Measurements from ENCODE around the gene LGR4.

The LGR4 gene

DNA sequence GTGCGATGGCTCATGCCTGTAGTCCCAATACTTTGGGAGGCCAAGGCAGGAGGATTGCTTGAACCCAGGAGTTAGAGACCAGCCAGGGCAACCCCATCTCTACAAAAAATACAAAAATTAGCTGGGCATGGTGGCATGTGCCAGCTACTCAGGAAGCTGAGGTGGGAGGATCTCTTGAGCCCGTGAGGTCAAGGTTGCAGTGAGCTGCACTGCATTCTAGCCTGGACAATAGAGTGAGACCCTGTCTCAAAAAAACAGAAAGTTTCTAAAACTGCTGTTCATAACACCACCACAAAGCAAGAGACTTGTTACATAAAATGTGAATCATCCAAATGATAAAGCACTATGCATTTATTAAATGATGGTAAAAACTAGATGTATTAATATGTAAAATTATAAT lies 69.4 kb downstream of the LGR4 start:
- DNase-seq (ENCODE audit: low read depth in 2 of 2) = no peak

DNA sequence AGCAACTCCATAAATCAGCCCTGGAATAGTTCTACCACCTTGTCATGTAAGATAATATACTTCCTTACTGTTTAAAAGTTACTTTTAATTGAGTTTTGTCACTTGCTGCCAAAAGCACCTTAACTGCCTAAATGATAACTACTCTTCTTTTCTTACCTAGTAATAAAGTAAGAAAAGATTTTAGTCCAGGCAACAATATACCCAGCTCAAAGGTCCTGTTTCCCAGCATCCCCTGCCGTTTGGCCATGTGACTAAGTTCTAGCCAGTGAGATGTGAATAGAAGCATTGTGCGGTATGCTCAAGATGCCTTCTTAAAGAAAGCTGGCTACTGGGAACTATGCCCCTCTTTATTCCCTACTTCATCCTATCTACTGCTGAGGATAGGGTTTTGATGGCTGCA lies 70.1 kb downstream of the LGR4 start:
- no peak for DNase-seq (ENCODE audit: low read depth in 2 of 2)

DNA sequence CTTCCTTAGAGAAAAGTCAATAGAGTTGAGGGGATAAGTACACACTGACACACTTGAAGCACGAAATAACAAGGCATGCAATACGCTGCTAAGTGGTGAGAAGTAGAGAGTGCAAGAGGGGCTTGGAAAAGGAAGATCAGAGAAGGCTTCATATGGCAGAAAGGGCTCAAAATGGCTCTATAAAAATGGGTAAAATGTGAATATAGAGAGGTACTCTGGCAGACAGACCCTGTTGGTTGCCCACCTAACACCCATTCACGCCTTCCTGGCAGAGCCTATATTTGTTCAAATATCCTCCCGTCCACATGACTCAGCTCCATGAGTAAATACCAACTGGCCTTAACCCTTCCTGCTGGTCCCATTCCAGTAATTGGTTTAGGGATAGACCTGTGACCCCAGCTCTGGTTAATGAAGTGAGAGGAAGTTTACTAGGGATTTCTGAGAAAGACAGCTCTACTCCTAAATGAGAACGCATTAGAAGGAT lies 70.7 kb downstream of the LGR4 start:
- no peak for DNase-seq (ENCODE audit: low read depth in 2 of 2)

DNA sequence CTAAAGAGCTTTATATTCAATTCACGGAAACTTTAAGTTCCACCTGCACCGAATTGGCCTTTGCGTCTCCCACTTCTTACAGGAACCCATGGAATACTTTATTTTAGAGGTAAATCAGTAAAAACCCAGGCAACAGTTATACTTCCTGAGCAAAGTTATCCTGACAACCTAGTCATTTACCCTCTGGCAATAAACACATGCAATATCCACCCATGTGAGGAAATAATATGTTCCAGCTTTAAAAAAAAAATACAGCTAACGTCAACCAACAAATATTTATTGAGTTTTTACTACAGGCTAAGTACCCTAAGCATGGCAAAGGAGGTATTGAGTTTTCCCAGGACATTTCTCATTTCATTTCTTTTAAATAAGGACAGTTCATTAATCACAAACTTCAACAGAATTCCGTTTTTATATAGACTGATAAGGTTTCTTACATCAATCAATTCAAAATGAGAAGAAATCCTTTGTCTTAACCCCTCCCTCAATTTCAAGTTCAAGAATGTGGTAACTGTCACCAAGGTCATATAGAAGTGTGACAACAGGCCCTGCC lies 71.2 kb downstream of the LGR4 start:
- DNase-seq (ENCODE audit: low read depth in 2 of 2) = no peak

DNA sequence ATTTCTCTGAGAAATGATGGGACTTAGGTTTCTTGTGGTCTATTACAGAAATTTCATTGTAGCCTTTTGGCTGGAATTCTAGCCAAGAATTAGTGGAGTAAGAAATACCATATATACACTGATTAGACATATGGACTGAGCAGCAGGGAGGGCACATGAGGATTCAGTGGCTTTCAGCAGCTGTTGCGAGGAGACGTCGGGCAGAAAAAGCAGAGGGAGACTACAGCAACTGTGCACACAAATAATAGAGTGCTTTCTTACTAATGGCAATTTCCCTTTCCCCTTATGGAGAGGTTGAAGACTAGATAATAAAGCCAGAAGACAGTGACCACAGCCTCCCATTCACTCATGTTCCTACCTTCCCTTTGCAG lies 74.2 kb downstream of the LGR4 start:
- no peak for DNase-seq (ENCODE audit: low read depth in 2 of 2)

DNA sequence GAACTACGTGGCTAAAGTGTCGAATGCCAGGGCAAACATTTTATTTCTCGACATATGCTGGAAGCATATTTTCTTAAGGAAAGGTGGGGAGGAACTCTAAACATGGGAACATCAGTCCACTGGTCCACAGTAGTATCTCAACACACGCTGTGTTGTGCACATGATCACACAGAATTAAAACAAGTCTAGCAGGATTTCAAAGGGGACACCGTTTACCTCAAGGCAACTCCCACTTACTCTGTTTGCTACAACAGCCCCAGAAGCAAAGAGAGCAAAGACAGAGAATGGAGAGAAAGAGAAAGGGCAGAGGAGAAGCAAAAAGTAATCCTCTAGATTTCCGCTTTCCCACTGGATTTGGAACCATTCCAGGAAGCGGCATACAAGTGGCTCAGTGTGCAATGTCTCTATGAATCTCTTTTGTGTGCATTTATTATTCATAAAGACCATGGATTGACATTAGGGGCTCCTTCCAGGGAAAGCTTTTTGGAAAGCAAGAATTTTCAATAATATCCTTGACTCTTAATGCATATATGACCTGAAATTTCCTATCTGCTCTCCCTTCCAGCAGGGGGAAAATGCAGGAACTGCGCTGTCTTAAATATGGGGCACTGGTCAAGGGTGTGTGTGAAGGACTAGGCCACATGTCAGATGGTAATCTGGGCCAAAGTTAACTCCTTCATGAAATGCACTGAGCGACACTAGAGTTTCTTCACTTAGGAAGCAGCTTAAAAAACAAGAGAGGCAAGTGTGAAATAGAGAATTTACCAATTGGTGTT lies 74.8 kb downstream of the LGR4 start:
- DNase-seq (ENCODE audit: low read depth in 2 of 2) = no peak

DNA sequence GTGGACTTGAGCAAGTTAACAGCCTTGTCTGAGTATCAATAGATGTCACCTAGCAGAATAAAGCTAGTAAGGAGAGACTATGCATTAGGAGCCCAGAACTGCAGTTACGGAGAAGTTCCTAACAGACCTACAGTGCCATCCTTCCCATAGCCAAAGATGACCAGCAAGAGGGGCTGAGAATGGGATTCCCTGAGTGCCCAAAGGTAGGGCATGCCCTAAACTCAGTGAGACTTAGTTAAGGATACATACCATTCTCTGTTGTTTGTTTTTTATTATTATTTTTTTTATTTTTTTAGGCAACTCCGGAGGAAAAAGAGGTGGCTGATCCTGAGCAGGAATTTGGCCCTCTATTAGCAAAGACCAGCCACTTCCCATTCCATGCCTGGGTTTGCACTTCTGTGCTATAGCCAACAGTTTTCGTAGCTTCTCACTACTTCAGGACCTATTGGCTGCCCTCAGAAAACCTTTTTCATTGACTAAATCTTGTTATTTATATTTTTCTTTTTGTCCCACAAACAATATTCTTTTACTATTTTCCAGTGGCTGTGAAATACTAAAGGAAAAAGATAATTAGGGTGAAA lies 76.2 kb downstream of the LGR4 start:
- no peak for DNase-seq (ENCODE audit: low read depth in 2 of 2)

DNA sequence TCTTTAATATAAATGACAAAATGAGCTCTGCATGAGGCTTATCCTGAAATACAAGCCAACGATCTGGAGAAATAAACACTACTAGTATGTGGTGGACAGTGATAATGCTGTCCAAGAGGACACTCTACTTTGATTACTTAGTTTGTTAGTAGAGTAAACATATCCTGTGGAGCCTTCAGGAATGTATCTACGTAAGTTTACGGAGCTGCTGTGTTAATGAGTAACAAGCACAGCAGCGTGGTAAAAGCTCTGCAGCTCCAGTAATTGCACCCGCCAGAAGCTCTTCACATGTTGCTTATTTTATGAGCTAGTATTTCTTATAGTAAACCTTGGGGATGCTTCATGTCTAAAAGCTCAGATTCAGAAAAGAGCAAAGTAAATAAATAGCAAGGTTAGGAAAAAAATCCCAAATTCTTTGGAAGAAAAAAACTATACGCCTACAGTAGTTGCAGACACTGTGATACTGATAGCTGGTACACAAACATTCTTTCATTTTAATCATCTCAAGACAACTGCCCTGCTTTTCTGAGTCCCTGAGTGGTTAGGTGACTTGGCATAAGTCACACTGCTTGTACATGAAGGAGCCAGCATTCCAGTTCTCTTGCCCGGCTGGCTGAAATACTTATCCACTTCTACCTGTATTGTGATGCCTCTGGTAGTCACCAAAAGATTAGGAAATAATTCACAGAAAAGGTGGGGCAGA lies 76.9 kb downstream of the LGR4 start:
- no peak for DNase-seq (ENCODE audit: low read depth in 2 of 2)

DNA sequence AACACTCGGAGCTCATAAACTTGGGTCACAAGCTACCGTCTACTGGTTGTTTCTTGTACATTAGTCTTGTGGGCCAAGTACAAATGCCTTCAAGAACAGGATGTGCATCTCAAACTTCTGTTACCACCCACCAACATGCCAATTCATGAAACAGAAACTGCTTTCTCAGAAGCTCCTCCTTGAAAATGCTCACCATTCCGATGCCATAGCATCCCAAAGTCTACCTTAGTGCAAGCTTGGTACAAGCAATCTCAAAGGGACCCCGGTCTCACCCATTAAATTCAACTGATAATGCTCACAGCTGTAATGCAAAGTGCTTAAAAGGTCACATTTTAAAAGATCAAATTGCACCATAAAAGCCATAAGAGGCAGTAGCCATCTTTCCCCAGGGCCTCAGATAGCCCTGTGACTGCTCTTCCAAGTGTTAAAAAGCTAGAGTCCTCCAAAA lies 77.8 kb downstream of the LGR4 start:
- DNase-seq (ENCODE audit: low read depth in 2 of 2) = no peak

DNA sequence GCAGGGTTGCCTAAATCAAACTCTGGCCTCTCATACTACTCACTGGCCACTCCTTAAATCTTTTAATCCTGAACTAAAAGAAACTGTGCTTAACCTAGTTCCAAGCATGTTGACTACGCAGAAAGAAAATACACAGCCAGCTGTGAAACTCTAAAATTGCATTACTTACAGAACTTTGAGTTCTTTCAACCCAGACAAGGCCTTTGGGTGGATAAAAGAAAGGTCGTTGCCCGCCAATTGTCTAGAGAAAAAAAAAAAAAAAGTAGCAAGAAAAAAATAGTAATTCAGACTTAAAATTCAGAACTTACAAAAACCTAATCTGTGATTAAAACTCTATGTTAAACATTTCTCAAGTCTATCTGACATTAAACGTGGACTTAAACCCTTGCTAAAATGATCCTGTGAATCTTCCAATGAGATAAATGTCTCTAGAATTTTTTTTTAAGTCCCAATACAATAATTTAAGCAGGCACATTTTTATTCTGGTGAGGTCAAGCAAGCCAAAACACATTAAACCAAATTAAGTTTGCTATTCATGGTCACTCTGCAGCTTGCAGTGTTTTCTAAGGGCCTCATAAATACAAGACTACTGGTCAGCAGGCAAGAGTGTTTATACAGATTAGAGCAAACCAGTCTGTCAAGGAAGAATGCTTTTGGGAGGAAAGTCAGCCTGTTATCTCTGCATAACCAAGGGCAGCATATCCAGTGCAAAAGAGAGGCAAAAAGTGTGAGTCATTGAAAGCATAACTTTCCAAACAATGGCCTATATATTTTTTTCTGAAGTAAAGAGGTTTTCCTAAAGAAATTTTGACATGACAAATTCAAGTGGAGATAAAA lies 80.1 kb downstream of the LGR4 start:
- DNase-seq (ENCODE audit: low read depth in 2 of 2) = no peak

DNA sequence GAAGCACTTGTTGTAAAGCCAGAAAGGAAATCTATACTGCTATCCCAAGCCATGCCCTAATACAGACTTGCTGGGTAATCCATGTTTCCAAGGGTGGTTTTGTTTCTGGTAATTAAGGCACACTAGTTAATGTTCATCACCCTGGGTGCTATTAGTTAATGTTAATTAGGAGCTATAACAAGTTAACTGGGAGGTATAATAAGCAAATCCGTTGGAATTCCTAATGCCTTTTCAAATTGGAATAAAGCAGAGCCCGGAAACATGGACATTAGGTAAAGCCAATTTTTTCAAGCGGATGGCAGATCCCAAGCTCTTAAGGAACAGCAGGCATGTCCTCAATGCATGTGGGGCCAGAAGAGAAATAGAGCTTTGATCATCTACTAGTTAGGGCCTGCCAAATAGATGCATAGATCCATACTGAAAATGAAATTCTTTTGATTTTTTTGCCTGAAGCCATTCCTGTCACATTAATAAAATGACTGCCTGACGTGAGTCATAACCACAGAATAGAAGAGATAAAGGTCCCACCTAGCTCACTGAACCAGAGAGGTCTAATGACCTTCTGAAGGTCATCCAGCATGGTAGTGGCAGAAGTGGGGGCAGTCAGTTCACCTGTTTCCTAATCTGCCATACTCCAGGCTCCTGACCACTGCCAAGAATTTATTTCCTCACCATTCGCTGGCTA lies 81.1 kb downstream of the LGR4 start:
- no peak for DNase-seq (ENCODE audit: low read depth in 2 of 2)

DNA sequence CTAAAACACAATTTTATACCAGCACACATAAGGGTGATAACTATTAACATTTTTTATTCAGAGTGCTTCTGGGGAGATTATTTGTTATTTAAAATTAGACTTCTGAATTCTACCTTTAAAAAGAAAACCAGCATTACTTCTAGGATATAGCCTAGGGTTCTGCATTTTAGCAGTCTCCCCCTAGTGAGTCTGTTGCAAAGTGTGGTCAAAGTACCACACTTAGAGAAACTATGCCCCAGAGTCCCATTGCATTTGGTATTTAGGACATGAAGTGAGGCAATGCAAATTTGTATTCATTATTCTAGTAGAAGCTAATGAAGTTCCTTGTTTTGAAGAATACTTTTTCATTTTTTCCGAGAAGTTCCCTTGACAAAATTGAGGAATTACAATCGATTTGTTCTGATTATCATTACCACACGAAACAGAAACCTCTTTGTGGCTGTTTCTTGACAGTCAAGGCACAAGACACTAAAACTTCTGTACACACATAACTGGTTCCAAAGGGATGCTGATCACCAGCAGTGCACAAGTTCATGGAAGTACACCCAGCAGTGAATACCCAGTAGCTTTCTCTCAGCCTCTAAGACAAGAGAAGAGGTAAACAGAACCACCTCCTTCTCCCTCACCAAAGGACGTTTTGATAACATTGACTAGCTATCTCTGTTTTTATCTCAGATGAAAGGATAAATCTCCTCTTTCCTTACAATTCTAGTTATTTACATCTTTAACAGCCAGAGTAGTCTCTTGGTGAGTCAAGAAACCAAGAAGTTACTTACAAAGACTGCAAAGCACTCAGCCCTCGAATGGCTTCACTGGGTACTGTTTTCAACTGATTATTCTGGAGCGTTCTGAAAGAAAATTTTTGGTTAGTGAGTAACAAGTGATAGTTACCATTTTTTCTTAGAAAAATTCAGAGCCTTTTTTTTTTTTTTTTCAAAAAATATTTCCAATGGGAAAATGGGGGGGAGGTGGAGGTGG lies 82.0 kb downstream of the LGR4 start:
- no peak for DNase-seq (ENCODE audit: low read depth in 2 of 2)

DNA sequence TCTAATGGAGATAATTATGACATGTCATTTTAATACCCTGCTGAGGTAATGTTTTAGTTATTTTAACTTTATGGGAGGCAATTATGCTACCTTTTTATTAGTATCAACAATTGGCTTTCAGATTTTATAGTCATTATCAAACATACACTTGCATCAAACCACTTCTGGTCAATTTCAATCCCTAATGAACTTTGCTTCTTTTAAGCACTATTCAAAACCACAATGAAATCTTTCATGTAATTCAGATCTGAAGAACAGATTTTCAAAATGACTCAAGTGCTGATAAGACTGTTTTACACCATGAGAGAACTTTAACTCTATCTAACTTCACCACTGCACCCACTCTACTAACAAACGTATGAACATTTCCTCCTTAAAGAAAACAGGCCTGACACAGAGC lies 83.7 kb downstream of the LGR4 start:
- no peak for DNase-seq (ENCODE audit: low read depth in 2 of 2)

DNA sequence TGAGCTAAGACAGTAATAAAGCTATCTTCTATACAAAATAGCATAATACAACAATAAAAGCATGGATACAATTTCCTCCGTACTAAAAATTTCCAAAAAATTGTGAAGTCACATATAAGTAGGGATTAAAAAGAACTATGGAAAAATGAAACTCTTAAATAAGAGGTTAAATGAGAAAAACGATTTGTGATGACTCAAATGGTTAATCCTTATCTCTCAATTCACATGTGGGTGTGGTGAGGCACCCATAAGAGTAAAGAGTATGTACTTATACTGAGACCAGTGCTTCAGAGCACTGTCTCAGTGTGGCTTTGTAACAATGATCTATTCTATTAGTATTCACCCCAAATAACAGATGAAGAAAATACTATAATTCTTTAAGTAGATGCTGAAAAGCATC lies 84.6 kb downstream of the LGR4 start:
- no peak for DNase-seq (ENCODE audit: low read depth in 2 of 2)

DNA sequence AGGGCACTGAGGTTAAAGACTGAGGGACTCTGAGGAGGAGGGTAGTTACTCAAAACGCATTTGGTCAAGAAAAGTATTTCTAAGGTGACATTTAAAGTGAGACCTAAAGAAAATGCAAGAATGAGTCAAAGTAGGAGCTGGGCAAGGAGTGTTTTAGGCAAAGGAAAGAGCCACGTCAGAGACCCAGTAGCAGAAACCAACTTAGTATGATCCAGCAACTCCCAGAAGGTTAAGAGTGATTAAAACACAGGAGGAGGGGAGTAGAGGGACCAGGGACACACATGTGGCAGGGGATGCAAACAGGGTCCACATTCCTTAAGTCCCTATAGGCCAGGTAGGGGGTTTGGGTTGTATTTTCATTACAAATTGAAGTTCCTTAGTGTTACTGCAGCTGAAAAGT lies 85.2 kb downstream of the LGR4 start:
- DNase-seq (ENCODE audit: low read depth in 2 of 2) = no peak

DNA sequence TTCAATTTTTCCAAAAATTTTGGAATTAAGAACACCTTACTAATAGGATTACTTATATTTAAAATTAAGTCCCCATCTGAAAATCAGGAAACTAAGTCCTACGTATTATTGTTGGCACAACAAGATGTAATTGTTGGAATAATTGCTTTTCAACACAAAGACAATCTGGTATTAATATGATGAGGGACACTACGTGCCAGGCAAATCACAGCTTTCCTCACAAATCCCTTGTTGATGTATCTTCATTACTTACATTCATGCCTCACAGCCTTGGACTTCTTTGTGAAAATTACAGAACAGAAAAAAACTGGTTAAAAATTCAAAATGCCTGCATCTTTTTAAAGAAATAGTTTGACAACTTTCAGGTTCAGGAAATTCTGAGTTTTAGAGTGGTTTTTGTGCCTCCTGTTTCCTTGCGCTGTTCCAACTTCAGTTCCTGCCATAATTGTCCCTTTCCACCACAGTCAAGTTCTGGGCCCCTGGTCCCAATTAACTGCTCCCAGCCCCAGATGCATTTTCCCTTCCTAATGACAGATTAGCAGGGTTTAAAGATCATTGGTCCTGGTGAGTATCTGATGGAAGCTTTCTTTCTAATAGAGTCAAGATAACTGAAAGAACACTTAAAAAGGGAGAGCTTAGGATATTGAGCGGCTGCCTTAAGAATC lies 86.3 kb downstream of the LGR4 start:
- no peak for DNase-seq (ENCODE audit: low read depth in 2 of 2)

DNA sequence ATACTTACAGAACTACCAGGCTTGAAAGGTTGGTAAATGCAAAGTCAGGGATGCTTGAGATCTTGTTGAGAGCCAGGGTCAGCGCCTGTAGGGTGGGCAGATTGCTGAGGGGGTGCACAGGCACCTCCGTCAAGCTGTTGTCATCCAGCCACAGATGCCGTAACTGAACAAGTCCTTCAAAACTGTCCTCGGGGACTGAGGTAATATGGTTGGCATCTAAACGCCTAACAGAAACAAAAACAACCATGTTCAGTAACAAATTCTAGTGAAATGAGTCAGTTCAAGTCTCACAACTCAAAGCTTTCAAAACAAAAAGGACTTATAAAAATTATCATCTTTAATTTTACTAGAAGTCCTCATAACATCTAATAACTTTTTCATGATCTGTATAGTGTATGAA lies 87.3 kb downstream of the LGR4 start:
- no peak for DNase-seq (ENCODE audit: low read depth in 2 of 2)

DNA sequence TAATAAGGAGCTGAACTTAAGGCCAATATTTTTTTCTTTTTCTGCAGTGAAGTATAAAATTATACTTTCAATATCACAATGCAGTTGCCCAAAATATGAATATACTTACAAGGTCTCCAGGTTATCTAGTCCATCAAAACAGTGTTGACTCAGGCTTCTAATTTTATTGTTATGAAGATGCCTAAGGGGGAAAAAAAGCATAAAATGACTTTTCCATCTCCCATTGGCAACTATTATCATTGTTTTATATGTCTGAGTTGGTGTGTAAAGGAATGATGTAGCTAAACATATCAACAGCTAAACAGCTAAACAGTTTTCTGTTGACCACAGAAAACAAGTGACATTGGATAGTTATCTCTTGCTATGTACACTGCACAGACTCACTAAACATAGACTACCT lies 88.4 kb downstream of the LGR4 start:
- no peak for DNase-seq (ENCODE audit: low read depth in 2 of 2)

DNA sequence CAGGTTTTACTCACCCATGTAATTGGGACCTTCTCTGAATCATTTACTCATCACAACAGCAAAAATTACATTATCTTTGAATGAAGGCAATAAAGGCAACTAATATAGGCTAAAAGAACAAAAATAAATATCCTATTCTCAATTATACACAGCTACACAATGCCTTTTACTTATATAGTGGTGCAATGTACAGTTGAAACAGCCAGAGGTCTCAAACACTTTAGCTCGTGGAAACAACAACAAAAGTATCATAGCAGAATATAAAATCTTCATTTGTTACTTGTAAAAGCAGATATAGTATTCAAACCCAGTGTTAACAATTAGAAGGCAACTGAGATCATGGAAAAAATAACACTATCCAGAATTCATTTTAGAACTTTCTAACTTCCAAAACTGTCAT lies 88.9 kb downstream of the LGR4 start:
- no peak for DNase-seq (ENCODE audit: low read depth in 2 of 2)

Data from activated CD4-positive, alpha-beta T cell treated with anti-CD3 and anti-CD28 coated beads for 24 hours (primary cell).